ENCODE results near the gene OR13C9.

DNA sequence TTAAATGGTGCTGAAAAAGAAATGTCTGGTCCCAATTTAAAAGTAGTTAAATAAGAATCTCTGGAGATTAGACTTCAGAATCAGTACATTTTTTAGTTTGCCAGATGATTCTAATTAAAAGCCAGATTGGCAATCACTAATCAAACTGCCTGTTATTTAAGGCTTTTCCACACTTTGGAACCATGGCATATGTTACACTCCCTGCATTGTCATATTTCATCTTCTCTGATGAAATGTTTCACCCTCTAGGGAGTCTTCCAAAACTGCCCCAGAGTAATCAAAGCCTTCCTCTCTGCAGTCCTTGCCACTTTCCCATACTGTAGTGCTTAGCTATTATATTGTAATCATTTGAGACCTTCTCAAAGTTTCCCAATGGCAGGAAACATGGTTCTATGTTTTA, 17.5 kb upstream of the OR13C9 start:
- TF ChIP-seq POLR2AphosphoS5 (IDR thresholded peaks at IDR 0.05; ENCODE audit: low read depth, low read length) (no peak), TAF1 (IDR thresholded peaks at IDR 0.05; ENCODE audit: borderline replicate concordance, insufficient read depth, low read length) (no peak), FOXP2 (optimal IDR thresholded peaks at IDR 0.05; ENCODE audit: borderline replicate concordance, extremely low read depth, extremely low read length, insufficient read depth) (no peak)
- TF ChIP-seq, protein P1, sequence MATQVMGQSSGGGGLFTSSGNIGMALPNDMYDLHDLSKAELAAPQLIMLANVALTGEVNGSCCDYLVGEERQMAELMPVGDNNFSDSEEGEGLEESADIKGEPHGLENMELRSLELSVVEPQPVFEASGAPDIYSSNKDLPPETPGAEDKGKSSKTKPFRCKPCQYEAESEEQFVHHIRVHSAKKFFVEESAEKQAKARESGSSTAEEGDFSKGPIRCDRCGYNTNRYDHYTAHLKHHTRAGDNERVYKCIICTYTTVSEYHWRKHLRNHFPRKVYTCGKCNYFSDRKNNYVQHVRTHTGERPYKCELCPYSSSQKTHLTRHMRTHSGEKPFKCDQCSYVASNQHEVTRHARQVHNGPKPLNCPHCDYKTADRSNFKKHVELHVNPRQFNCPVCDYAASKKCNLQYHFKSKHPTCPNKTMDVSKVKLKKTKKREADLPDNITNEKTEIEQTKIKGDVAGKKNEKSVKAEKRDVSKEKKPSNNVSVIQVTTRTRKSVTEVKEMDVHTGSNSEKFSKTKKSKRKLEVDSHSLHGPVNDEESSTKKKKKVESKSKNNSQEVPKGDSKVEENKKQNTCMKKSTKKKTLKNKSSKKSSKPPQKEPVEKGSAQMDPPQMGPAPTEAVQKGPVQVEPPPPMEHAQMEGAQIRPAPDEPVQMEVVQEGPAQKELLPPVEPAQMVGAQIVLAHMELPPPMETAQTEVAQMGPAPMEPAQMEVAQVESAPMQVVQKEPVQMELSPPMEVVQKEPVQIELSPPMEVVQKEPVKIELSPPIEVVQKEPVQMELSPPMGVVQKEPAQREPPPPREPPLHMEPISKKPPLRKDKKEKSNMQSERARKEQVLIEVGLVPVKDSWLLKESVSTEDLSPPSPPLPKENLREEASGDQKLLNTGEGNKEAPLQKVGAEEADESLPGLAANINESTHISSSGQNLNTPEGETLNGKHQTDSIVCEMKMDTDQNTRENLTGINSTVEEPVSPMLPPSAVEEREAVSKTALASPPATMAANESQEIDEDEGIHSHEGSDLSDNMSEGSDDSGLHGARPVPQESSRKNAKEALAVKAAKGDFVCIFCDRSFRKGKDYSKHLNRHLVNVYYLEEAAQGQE (IDR thresholded peaks at IDR 0.05; ENCODE audit: insufficient read depth in 1 of 2, low read depth in 2 of 2, low read length in 2 of 2): no peak
